Measurements from ENCODE around the gene GRSF1.
"Not testable (repeated sequence)": the region's sequence is repeated elsewhere in the genome, so short reads cannot be mapped to it uniquely, and the experiment has no call there.

GRSF1 gene

DNA sequence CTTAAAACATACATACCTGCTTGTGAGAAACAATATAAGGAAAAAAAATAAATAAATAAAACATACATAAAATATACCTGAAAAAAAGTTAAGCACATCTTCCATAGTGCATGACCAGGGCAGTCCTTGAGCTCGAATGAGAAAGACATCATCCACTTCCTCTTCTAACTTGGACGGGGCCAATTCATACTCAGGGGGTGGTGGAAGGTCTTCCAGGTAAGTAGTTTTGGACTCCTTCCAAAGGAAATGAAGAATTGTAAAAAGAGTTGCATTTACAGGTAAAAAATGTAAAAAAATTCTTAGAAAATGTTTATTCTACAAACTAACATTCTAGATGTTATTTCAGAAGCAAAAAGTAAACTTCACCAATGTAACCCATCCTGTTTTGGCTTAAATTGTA, 3.6 kb downstream of the GRSF1 start:
- no peak for DNase-seq (ENCODE audit: low read depth in 2 of 2)

DNA sequence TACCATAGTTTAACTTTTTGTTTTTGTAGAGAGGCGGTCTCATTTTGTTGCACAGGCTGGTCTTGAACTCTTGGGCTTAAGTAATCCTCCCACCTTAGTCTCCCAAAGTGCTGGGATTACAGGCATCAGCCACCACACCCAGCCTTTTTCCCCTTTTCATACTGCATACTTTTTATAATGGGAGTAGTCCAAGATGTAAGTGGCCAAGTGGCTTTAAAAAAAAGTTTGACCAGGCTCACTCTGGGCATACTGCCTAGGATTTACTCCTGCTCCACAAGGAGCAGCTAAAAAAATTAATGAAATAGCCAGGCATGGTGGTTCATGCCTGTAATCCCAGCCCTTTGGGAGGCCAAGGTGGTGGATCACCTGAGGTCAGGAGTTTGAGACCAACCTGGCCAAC, 6.0 kb downstream of the GRSF1 start:
- no peak for DNase-seq (ENCODE audit: low read depth in 2 of 2)

DNA sequence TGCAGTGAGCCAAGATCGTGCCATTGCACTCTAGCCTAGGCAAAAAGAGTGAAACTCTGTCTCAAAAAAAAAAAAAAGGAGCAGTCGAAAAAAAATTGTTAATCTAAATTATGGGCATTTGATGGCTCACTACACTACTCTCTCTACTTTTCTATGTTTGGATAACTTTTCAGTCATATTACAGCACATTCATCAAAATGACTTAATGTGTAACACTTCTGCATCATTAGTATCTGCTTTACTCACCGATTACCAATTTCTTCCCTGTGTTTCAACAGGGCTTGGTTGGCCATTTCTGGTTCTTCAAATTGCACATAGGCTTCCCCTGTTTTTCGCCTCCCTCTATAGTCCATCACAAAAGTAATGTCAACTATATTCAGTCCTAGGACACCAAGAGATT, 8.4 kb downstream of the GRSF1 start:
- no peak for DNase-seq (ENCODE audit: low read depth in 2 of 2)

- no peak for DNase-seq (ENCODE audit: low read depth in 2 of 2)
Measured at GRCh38 chr4:70830054-70830453, 9.6 kb downstream of the GRSF1 start.

DNA sequence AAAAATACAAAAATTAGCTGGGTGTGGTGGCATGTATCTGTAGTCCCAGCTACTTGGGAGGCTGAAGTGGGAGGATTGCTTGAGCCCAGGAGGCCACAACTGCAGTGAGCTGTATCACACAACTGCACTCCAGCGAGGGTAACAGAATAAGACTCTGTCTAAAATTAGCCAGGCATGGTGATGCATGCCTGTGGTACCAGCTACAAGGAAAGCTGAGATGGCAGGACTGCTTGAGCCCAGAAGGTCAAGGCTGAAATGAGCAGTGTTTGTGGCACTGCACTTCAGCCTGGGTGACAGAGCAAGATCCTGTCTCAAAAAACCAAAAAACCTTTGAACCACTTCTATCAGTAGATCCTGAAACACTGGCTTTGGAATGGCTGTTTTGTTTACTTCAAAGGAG, 10.2 kb downstream of the GRSF1 start:
- no peak for DNase-seq (ENCODE audit: low read depth in 2 of 2)

DNA sequence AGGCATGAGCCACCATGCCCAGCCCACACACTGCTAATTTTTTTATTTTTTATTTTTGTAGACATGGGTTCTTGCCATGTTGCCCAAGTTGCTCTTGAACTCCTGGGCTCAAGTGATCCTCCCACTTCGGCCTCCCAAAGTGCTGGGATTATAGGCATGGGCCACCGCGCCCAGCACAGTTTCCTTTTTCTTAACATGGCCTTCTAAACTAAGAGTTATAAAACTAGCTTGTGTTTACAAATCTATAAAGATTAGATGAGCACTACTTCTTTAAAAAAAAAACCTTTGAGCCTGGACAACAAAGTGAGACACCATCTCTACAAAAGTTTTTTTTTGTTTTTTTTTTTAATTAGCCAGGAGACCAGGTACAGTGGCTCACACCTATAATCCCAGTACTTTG, 10.7 kb downstream of the GRSF1 start:
- DNase-seq (ENCODE audit: low read depth in 2 of 2): no peak

DNA sequence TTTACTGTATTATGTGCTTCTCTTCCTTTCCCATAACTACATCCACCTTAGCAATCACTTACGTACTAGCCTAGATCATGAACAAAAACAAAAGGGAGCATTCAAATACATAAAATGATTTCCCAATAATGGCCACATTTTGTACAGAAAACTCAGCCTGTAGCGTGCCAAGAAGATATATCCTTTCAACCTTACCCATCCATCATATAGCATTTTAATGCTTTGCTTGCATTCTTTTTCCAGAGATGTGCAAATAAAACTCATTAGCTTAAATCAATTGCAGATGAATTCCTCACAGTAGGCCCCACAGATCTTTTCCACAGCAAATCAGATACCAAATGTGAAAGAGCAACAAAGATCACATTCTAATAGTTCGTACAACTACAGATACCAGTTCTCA, 20.8 kb downstream of the GRSF1 start:
- DNase-seq (ENCODE audit: low read depth in 2 of 2): no peak

DNA sequence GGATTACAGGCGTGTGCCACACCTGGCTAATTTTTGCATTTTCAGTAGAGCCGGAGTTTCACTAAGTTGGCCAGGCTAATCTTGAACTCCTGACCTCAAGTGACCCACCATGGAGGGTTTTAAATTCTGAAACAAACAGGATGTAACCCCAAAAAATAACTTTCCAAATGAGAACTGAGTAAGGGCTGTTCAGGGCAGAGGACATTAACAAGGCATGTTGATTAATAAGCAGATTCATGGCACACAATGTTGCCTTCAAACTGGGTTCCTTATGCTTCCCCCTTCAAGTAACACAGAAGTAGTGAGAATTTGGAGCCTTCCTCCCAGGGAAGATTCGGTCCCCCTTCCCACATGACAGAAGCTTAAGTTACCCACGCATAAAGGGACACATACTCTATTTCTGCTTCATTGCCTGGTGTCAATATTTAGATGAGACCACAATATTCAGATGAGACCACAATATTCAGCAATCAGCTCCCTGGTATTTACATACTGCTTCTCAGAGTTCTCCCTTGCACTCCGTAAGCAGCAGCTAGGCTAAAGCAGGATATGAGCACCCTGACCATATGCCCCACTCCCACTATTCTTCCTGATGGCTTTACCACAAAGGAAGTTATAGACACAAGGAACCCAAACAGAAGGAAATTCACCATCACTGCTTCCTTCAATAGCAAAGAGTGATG, 21.4 kb downstream of the GRSF1 start:
- DNase-seq (ENCODE audit: low read depth in 2 of 2): no peak

GRCh38 chr4:70816894-70817293, 22.8 kb downstream of the GRSF1 start:
- DNase-seq (ENCODE audit: low read depth in 2 of 2): no peak

DNA sequence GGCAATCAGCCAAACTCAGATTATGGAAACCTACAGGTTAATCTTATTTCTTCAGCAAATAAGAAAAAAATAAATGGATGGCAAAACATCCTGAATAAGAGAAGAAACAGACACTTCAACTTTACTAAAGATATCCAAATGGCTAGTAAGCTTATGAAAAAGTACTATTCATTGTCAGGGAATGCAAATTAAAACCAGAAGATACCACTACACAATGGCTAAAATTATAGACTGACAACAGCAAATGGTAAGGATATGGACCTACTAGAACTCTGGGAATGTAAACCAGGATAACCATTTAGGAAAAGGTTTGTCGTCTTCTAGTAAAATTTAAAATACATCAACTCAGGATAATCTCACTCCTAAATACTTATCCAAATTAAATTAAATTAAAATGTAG, 24.3 kb downstream of the GRSF1 start:
- DNase-seq (ENCODE audit: low read depth in 2 of 2): no peak

GRCh38 chr4:70808151-70808550, 31.5 kb downstream of the GRSF1 start:
- no peak for DNase-seq (ENCODE audit: low read depth in 2 of 2)

DNA sequence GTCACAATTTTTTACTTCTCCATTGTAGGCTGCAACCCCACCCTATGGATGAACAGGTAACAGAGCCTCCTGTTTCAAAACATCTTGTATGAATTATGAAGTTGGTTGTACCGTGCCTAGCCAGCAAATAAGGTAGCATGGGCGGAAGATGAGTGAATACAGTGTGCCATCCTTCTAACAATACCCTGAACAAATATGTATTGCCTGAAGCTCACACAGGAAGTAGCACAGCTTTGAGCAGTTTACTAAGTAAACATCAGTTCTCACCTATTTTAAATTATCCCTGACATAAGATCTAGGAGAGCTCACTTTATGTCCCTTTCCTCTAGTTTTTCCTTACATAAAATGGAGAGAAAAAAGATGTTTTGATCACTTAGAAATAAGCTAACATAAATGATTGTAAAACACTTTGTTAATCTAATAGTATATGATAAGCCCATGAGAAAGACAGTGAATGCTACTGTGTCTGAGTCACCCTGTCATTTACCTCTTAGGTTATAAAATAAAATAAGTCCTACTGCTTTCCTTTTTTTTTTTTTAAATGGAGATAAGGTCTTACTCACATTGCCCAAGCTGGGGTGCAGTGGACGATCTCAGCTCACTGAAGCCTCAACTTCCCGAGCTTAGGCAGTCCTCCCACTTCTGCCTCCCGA, 36.6 kb downstream of the GRSF1 start:
- no peak for DNase-seq (ENCODE audit: low read depth in 2 of 2)

- no peak for DNase-seq (ENCODE audit: low read depth in 2 of 2)
Measured at GRCh38 chr4:70801265-70801809, 38.4 kb downstream of the GRSF1 start.

- no peak for DNase-seq (ENCODE audit: low read depth in 2 of 2)
Measured at GRCh38 chr4:70793626-70794025, 46.1 kb downstream of the GRSF1 start.

DNA sequence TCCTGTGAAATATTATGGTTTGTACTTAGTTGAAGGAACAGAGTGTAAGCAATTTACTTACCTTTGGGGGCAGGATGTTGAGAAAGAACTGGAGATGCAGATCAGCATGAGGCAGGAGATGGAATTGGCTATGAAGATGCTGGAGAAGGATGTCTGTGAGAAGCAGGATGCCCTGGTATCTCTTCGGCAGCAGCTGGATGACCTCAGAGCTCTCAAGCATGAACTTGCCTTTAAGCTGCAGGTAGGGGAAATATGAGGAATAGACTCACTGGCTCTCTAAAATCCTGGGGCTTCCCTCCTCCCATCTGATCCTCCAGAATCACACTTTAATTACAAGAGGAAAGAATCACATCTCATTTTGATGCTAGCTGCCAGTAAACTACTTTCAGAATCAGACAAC, 51.0 kb downstream of the GRSF1 start:
- no peak for DNase-seq (ENCODE audit: low read depth in 2 of 2)

DNA sequence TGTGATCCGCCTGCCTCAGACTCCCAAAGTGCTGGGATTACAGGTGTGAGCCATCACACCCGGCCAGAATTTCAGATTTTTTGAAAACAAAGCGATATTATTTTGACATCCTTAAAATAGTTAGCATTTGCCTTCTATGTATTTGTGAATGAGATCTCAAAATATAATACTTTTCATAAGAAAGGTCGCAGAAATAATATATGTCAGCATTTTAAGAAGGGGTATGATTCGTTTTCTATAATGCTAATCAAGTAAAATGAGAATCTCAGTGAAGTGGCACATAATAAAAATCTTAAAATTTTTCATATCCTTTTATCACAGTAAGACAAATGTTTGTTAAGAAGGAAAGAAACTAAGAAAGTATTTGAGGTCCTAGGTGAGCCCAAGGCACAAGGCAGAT, 52.2 kb downstream of the GRSF1 start:
- no peak for DNase-seq (ENCODE audit: low read depth in 2 of 2)

- DNase-seq (ENCODE audit: low read depth in 2 of 2): no peak
Measured at GRCh38 chr4:70783096-70783495, 56.6 kb downstream of the GRSF1 start.

GRCh38 chr4:70778888-70779422, 60.7 kb downstream of the GRSF1 start:
- no peak for DNase-seq (ENCODE audit: low read depth in 2 of 2)

DNA sequence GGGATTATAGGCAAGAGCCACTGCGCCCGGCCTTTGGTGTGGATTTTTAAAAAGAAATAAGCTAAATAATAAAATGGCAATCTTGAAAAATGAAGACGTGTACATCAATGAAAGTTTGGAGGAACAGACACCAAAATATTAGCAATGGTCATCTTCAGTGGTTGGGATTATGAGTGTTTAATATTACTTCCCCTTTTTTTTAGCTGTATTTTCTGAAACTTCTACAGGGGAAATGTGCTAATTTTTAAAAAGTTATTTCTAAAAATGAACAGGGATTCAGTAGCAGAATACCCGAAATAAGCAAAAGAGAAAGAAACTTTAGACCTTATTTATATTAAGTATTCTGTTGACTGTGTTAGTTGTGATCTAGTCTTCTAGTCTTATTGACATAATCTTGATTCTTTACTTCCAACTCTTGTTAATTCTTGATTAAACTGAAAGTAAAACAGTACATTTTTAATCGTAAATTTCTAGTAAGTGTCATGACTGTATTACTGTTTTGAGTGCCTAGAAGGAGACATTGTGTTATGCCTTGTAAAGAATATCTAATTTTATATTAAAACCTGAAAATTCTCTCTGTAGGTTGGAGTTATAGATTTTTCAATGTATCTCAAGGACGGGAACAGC, 66.6 kb downstream of the GRSF1 start:
- no peak for DNase-seq (ENCODE audit: low read depth in 2 of 2)

GRCh38 chr4:70769396-70769795, 70.3 kb downstream of the GRSF1 start:
- not testable (repeated sequence) for DNase-seq (ENCODE audit: low read depth in 2 of 2)

- no peak for DNase-seq (ENCODE audit: low read depth in 2 of 2)
Measured at GRCh38 chr4:70768301-70768948, 71.3 kb downstream of the GRSF1 start.

Measured in stimulated activated CD8-positive, alpha-beta memory T cell treated with anti-CD3 and anti-CD28 coated beads, Interleukin-2, amount 100 ng/mL, for 48 hours (primary cell).